ENCODE results near the gene VWA3A.
"Not testable (repeated sequence)": the region's sequence is repeated elsewhere in the genome, so short reads cannot be mapped to it uniquely, and the experiment has no call there.

VWA3A gene

DNA sequence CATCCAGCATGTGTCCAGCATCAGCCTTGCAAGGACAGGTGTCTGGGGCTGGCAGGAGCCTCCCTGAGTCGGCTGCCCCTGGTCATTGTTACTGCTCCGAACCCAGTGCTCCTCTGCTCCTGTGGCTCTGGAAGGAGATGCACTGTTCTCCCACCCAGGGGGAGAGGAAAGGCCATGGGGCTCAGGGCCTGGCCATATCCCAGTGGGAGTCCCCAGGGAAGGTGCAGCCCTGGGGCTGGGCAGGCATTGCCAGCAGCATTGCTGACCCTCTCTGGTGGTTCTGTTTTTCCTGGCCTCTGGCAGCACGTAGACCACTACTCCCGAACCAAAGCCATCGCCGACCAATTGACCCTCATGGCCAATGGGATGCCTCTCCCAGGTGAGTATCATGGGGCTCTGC lies 79.6 kb downstream of the VWA3A start:
- Histone ChIP-seq H3K27me3 (ENCODE audit: insufficient read depth, low read length) (no peaks in the 10 kb centered on the region), H3K9ac (ENCODE audit: low read depth, low read length) (no peak overlapping the region), H3K36me3 (ENCODE audit: insufficient read depth, low read depth, low read length) (no peaks in the 10 kb centered on the region), H3K4me3 (ENCODE audit: low read length) (no peak overlapping the region), H3K9me3 (ENCODE audit: insufficient read depth, low read depth, low read length) (no peaks in the 10 kb centered on the region), H3K27ac (ENCODE audit: low read length) (no peak overlapping the region), H3K4me1 (ENCODE audit: insufficient read depth, low read length) (no peaks in the 10 kb centered on the region)

DNA sequence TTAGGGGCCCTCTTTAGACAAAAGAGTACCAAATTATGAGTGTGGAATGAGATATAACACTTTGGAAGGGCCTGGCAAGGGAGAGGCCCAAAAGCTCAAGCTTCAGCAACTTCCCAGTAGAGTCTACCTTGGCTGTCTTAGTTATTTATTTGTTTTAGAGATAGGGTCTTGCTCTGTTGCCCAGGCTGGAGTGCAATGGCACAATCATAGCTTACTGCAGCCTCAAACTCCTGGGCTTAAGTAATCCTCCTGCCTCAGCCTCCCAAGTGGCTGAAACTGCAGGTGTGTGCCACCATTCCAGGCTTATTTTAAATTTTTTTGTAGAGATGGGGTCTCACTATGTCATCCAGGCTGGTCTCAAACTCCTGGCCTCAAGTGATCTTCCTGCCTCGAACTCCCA lies 80.3 kb downstream of the VWA3A start:
- H3K9ac ChIP-seq (ENCODE audit: low read depth, low read length); H3K27me3 ChIP-seq (ENCODE audit: insufficient read depth, low read length); H3K4me3 ChIP-seq (ENCODE audit: low read length); H3K4me1 ChIP-seq (ENCODE audit: insufficient read depth, low read length); H3K9me3 ChIP-seq (ENCODE audit: insufficient read depth, low read depth, low read length); H3K27ac ChIP-seq (ENCODE audit: low read length); H3K36me3 ChIP-seq (ENCODE audit: insufficient read depth, low read depth, low read length): not testable (repeated sequence)

DNA sequence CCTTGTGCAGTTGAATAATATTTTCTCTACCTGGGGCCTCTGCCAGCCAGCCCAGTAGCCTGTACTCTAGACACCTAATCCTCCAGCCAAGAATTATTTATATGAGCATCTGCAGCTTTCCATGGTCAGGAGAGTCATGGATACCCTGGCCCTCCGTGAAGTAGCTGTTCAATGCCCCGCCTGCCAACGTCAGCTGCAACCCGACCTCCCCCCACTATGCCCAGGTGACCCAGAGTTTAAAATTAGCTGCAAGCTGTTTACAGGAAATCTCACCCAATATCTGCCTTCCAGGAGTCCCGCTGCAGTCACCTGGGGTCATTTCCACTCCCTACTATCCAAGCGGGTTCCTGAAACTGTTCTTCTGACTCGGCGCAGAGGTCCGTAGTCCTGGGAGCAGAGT lies 82.3 kb downstream of the VWA3A start:
- H3K4me3 ChIP-seq (ENCODE audit: low read length): no peak overlapping the region
- no peak overlapping the region for H3K27ac ChIP-seq (ENCODE audit: low read length)
- no peaks in the 10 kb centered on the region for H3K9me3 ChIP-seq (ENCODE audit: insufficient read depth, low read depth, low read length)
- no peaks in the 10 kb centered on the region for H3K36me3 ChIP-seq (ENCODE audit: insufficient read depth, low read depth, low read length)
- H3K4me1 ChIP-seq (ENCODE audit: insufficient read depth, low read length): no peaks in the 10 kb centered on the region
- H3K27me3 ChIP-seq (ENCODE audit: insufficient read depth, low read length): no peaks in the 10 kb centered on the region
- H3K9ac ChIP-seq (ENCODE audit: low read depth, low read length): no peak overlapping the region

DNA sequence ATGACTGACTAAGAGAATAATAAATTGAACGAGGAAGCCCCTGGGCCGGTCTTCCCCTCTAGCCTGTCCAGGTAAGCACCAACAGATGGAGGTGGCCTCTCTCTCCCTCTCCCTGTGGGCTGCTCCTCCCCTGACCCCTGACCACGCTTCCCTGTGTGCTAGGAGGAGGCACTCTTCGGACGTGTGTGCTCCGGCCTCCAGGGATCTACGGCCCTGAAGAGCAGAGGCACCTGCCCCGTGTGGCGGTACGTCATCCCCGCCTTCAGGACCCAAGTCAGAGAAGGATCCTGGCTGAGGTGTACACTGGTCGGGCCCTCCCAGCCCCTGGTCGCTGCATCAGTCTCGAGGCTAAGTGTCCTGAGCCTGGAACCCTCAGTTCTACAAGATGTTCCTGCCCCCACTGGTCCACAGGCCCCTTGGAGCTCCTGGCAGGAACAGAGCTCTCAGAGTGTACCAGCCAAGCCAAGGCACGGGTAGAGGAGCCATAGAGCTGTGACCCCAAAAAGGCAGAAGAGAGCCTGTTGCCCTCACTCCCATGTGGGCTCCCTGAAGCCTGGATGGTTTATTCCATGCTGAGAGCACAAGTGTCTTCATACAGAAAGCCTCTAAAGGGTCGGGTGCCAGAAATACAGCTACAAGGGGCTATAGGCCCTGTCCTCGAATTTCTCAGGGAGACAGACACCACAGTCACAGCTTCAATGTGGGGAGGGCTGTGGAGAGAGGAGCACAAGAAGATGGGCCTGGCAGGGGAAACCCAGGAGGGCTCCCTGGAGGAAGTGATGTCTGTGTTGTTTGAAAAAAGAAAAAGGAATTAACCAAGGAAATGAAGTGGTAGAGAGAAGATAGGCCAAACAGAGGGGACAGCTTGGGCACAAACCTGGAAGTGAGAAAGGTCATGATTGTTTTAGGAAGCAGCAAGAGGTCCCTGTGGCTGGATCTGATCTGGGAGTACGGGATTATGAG lies 85.9 kb downstream of the VWA3A start:
- no peak overlapping the region for H3K9ac ChIP-seq (ENCODE audit: low read depth, low read length)
- H3K27ac ChIP-seq (ENCODE audit: low read length): no peak overlapping the region
- H3K36me3 ChIP-seq (ENCODE audit: insufficient read depth, low read depth, low read length): no peaks in the 10 kb centered on the region
- H3K4me3 ChIP-seq (ENCODE audit: low read length): no peak overlapping the region
- no peaks in the 10 kb centered on the region for H3K9me3 ChIP-seq (ENCODE audit: insufficient read depth, low read depth, low read length)
- no peaks in the 10 kb centered on the region for H3K27me3 ChIP-seq (ENCODE audit: insufficient read depth, low read length)
- H3K4me1 ChIP-seq (ENCODE audit: insufficient read depth, low read length): no peaks in the 10 kb centered on the region

DNA sequence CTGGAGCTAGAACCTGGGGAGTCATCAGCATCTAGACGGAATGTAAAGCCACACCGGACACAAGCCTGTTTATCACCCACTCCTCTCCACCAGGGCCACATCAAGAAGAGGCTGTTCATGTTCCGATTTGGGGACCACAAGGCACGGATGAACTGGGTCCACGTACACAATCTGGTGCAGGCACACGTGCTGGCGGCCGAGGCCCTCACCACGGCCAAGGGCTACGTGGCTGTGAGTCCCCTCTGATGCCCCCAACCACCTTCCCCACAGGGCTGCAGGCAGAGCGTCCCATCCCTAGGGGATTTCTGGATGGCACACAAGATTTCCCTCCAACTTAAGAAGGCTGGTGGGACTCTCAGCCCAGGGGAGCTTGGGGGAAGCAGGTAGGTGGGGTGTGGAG lies 89.1 kb downstream of the VWA3A start:
- no peak overlapping the region for H3K9ac ChIP-seq (ENCODE audit: low read depth, low read length)
- H3K9me3 ChIP-seq (ENCODE audit: insufficient read depth, low read depth, low read length): no peaks in the 10 kb centered on the region
- no peaks in the 10 kb centered on the region for H3K4me1 ChIP-seq (ENCODE audit: insufficient read depth, low read length)
- H3K36me3 ChIP-seq (ENCODE audit: insufficient read depth, low read depth, low read length): no peaks in the 10 kb centered on the region
- H3K4me3 ChIP-seq (ENCODE audit: low read length): no peak overlapping the region
- H3K27ac ChIP-seq (ENCODE audit: low read length): no peak overlapping the region
- H3K27me3 ChIP-seq (ENCODE audit: insufficient read depth, low read length): no peaks in the 10 kb centered on the region

DNA sequence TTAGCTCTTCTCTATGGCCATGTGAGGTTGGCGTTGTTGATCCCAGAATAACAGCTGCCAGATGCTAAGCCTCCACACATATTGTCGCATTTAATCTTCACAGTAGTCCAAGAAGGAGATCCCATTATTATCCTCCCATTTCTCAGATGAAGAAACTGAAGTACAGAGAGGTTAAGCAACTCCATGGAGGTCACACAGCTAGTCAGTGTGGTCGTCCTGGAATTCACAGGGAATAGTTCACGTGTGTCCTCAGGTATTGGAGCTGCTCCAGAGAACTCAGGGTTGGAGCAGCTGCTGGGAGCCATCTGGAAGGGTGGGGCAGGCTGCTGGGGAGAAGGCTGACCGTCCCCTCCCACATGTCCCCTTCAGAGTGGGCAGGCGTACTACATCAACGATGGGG lies 89.5 kb downstream of the VWA3A start:
- no peak overlapping the region for H3K9ac ChIP-seq (ENCODE audit: low read depth, low read length)
- no peaks in the 10 kb centered on the region for H3K27me3 ChIP-seq (ENCODE audit: insufficient read depth, low read length)
- H3K4me3 ChIP-seq (ENCODE audit: low read length): no peak overlapping the region
- H3K36me3 ChIP-seq (ENCODE audit: insufficient read depth, low read depth, low read length): no peaks in the 10 kb centered on the region
- no peaks in the 10 kb centered on the region for H3K4me1 ChIP-seq (ENCODE audit: insufficient read depth, low read length)
- no peak overlapping the region for H3K27ac ChIP-seq (ENCODE audit: low read length)
- no peaks in the 10 kb centered on the region for H3K9me3 ChIP-seq (ENCODE audit: insufficient read depth, low read depth, low read length)

DNA sequence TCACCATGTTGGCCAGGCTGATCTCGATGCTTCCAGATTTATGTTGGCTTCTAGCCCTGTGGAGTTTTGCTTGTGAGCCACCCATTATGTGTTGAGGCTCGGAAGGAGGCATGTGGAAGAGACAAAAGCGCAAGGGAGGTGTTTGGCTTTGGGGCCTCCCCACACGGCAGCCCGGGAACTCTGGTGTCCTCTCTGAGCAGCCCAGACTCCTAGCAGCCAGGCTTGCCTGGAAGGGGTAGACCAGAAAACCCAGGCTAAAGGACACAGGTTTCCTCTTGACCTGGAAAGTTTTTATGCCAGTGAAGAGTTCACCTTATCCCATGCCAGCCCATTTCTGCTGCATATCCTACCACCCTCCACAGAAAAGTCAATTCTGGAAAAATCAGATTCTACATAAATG lies 91.0 kb downstream of the VWA3A start:
- no peak overlapping the region for H3K9ac ChIP-seq (ENCODE audit: low read depth, low read length)
- H3K4me1 ChIP-seq (ENCODE audit: insufficient read depth, low read length): no peaks in the 10 kb centered on the region
- no peak overlapping the region for H3K4me3 ChIP-seq (ENCODE audit: low read length)
- no peaks in the 10 kb centered on the region for H3K9me3 ChIP-seq (ENCODE audit: insufficient read depth, low read depth, low read length)
- no peaks in the 10 kb centered on the region for H3K27me3 ChIP-seq (ENCODE audit: insufficient read depth, low read length)
- no peak overlapping the region for H3K27ac ChIP-seq (ENCODE audit: low read length)
- no peaks in the 10 kb centered on the region for H3K36me3 ChIP-seq (ENCODE audit: insufficient read depth, low read depth, low read length)

DNA sequence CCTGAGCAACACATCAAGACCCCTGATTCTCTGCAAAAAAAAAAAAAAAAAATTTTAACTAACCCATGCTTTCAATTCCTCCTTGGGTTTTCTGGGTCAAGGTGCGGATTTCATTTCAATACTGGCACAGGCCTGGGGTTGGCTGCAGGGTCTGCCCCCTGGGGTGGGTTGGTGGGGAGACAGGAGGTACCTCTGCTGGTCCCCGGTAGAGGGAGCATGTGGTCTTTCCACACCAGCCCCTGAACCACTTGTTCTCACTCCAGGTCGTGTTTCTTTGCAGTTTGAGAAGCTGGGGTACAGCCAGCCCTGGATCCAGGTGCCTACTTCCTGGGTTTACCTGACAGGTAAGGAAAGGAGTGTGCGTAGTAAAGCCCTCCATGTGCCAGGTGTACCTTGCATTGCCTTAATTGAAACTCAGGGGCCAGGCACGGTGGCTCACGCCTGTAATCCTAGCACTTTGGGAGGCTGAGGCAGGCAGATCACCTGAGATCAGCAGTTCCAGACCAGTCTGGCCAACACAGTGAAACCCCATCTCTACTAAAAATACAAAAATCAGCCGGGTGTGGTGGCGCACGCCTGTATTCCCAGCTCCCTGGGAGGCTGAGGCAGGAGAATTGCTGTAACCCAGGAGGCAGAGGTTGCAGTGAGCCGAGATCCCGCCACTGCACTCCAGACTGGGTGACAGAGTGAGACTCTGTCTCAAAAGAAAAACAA lies 91.7 kb downstream of the VWA3A start:
- no peaks in the 10 kb centered on the region for H3K9me3 ChIP-seq (ENCODE audit: insufficient read depth, low read depth, low read length)
- no peak overlapping the region for H3K9ac ChIP-seq (ENCODE audit: low read depth, low read length)
- H3K27ac ChIP-seq (ENCODE audit: low read length): no peak overlapping the region
- peaks cover 5% of the 10 kb centered on the region; the same call in 1 of the 2 replicates for H3K27me3 ChIP-seq (ENCODE audit: insufficient read depth, low read length)
- H3K4me3 ChIP-seq (ENCODE audit: low read length): no peak overlapping the region
- no peaks in the 10 kb centered on the region for H3K4me1 ChIP-seq (ENCODE audit: insufficient read depth, low read length)
- no peaks in the 10 kb centered on the region for H3K36me3 ChIP-seq (ENCODE audit: insufficient read depth, low read depth, low read length)

DNA sequence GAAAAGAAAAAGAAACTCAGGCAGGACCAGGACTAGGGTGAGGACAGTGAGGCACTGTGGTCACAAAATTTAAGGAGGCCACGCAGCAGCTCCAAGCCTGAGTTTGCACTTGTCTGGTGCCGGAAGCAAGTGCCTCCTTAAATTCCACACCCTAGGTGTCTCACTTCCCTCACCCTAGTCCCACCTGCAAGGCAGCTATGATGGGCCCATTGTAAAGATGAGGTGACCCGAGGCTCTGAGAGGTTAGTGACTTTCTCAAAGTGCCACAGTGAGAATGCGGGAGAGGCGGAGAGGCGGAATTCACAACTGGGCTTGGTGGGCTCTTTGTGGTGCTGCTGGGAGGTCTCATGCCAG lies 92.3 kb downstream of the VWA3A start:
- no peak overlapping the region for H3K9ac ChIP-seq (ENCODE audit: low read depth, low read length)

DNA sequence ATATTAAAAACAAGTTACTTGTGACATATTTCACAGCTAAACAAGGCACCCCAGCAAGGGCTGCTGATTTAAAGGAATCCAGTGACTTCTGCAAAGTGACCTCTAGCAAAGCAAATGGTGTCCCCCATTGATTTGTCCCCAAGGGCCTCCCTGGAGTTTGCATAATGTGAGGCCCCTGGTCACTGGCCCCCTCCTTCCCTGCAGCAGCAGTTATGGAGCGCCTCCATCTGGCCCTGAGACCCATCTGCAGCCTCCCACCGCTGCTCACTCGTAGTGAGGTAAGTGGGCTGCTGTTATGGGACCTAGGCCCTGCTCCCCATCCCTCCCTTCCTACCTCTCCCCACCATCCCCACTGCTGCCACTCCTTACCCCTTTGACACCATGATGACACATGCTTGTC lies 94.2 kb downstream of the VWA3A start:
- peaks cover 4% of the 10 kb centered on the region; the same call in 1 of the 2 replicates for H3K4me1 ChIP-seq (ENCODE audit: insufficient read depth, low read length)
- H3K27ac ChIP-seq (ENCODE audit: low read length): no peak overlapping the region
- H3K36me3 ChIP-seq (ENCODE audit: insufficient read depth, low read depth, low read length): no peaks in the 10 kb centered on the region
- H3K9me3 ChIP-seq (ENCODE audit: insufficient read depth, low read depth, low read length): no peaks in the 10 kb centered on the region
- no peak overlapping the region for H3K9ac ChIP-seq (ENCODE audit: low read depth, low read length)
- peaks cover 14% of the 10 kb centered on the region for H3K27me3 ChIP-seq (ENCODE audit: insufficient read depth, low read length)
- no peak overlapping the region for H3K4me3 ChIP-seq (ENCODE audit: low read length)

More for the DNA sequence above, 92.3 kb downstream of the VWA3A start:
- Histone ChIP-seq H3K9me3 (ENCODE audit: insufficient read depth, low read depth, low read length) (no peaks in the 10 kb centered on the region), H3K36me3 (ENCODE audit: insufficient read depth, low read depth, low read length) (no peaks in the 10 kb centered on the region), H3K4me3 (ENCODE audit: low read length) (no peak overlapping the region), H3K27ac (ENCODE audit: low read length) (no peak overlapping the region), H3K4me1 (ENCODE audit: insufficient read depth, low read length) (peaks cover 2% of the 10 kb centered on the region; the same call in 1 of the 2 replicates), H3K27me3 (ENCODE audit: insufficient read depth, low read length) (peaks cover 10% of the 10 kb centered on the region)

DNA sequence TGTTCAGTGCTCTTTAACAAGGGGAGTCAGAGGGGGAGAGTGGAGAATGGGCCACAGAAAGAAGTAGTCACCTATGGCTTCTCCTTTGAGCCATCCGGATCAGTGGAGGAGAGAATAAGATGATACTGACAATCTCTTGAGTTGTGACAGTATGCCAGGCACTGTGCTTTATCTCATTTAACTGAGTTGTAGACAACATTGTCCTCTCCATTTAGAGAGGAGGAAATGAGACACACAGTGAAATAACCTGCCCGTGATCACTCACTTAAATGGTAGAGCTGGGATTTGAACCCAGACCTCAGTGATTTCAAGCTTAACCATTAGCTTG lies 95.9 kb downstream of the VWA3A start:
- Histone ChIP-seq H3K4me3 (ENCODE audit: low read length) (no peak overlapping the region), H3K27me3 (ENCODE audit: insufficient read depth, low read length) (peaks cover 14% of the 10 kb centered on the region), H3K9ac (ENCODE audit: low read depth, low read length) (no peak overlapping the region), H3K27ac (ENCODE audit: low read length) (no peak overlapping the region), H3K4me1 (ENCODE audit: insufficient read depth, low read length) (peaks cover 10% of the 10 kb centered on the region), H3K36me3 (ENCODE audit: insufficient read depth, low read depth, low read length) (no peaks in the 10 kb centered on the region), H3K9me3 (ENCODE audit: insufficient read depth, low read depth, low read length) (no peaks in the 10 kb centered on the region)
